ENCODE data around the gene MEI1.

Gene MEI1

DNA sequence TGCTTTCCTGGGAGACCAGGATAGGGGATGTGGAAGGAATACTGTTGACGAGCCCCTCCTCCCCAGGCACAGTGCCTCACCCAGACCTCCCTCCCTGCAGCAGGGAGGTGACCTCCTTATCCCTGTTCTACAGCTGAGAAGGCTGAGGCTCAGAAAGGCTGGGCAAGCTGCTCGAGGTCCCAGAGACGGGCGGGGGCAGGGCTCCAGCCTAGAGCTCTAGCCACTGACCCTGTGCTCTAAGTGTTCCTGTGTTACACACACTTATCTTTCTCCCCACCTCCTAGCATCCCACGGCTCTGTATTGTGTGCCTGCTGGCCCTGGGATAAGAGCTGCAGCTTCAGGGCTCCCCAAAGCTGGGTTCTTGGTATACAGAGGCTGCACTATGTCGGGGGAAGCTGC lies 109.1 kb downstream of the MEI1 start:
- H3K27me3 ChIP-seq = no peaks in the 10 kb centered on the region
- TF ChIP-seq, protein P1, sequence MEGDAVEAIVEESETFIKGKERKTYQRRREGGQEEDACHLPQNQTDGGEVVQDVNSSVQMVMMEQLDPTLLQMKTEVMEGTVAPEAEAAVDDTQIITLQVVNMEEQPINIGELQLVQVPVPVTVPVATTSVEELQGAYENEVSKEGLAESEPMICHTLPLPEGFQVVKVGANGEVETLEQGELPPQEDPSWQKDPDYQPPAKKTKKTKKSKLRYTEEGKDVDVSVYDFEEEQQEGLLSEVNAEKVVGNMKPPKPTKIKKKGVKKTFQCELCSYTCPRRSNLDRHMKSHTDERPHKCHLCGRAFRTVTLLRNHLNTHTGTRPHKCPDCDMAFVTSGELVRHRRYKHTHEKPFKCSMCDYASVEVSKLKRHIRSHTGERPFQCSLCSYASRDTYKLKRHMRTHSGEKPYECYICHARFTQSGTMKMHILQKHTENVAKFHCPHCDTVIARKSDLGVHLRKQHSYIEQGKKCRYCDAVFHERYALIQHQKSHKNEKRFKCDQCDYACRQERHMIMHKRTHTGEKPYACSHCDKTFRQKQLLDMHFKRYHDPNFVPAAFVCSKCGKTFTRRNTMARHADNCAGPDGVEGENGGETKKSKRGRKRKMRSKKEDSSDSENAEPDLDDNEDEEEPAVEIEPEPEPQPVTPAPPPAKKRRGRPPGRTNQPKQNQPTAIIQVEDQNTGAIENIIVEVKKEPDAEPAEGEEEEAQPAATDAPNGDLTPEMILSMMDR (IDR thresholded peaks at IDR 0.05) = no peak
- H3K4me3 ChIP-seq (ENCODE audit: low read depth in 1 of 2, low read length in 1 of 2) = no peak overlapping the region
- H3K27ac ChIP-seq = no peak overlapping the region
- H3K9me3 ChIP-seq = no peaks in the 10 kb centered on the region
- peaks cover 29% of the 10 kb centered on the region for H3K36me3 ChIP-seq
- no peaks in the 10 kb centered on the region for H3K4me1 ChIP-seq (ENCODE audit: control insufficient read depth in 1 of 2, insufficient read depth in 1 of 2, low read depth in 1 of 2, low read length in 1 of 2)

DNA sequence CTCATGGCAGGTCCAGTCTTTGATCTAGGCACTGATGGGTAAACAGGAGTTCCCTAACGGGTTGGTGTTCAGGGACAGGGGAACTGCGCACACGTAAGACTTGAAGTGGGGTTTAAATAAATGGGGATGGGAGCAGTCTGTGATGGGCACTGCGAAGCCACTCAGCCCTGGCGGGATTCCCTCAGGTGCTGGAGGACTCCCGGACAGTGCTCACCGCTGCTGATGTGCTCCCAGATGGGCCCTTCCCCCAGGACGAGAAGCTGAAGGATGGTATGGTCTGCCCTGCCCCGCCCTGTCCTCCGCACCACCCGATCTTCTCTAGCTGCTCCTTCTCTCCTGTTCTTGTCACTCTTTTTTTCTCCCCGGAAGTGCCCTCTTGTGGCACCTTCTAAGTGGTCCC lies 110.7 kb downstream of the MEI1 start:
- Histone ChIP-seq H3K4me3 (ENCODE audit: low read depth in 1 of 2, low read length in 1 of 2) (no peak overlapping the region), H3K9me3 (no peaks in the 10 kb centered on the region), H3K4me1 (ENCODE audit: control insufficient read depth in 1 of 2, insufficient read depth in 1 of 2, low read depth in 1 of 2, low read length in 1 of 2) (no peaks in the 10 kb centered on the region), H3K36me3 (peaks cover 40% of the 10 kb centered on the region), H3K27ac (no peak overlapping the region), H3K27me3 (no peaks in the 10 kb centered on the region)
- TF ChIP-seq, protein P1 (IDR thresholded peaks at IDR 0.05) = no peak

DNA sequence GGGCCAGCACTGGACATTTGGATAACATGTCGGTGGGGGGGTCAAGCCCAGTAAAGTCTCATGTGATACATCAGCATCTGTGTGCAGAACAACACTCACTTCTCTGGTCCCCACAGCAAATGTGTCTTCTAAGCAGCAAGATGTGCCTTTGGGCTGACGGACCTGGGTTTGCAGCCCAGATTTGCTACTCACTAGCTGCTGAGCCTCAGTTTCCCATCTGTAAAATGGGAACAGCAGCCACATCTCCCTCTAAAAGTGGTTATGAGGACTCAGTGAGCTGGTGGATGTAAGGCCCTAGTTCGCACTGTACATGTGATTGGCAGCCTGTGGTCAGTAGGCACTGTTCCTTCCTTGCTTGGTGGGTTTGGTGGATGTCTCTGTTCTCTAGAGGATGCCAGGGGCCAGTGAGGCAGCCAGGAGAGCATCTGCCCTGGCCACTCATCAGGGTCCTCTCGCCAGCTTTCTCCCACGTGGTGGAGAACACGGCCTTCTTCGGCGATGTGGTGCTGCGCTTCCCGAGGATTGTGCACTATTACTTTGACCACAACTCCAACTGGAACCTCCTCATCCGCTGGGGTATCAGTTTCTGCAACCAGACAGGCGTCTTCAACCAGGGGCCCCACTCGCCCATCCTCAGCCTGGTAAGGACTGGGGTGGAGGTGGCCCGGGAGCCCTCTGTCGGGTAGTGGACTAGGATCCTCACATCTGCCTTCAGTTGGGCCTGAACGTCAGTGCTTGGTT lies 113.7 kb downstream of the MEI1 start:
- H3K36me3 ChIP-seq = peaks cover 55% of the 10 kb centered on the region
- H3K27ac ChIP-seq = no peak overlapping the region
- H3K9me3 ChIP-seq = no peaks in the 10 kb centered on the region
- H3K4me1 ChIP-seq (ENCODE audit: control insufficient read depth in 1 of 2, insufficient read depth in 1 of 2, low read depth in 1 of 2, low read length in 1 of 2) = no peaks in the 10 kb centered on the region
- TF ChIP-seq, protein P1 (IDR thresholded peaks at IDR 0.05) = no peak
- H3K27me3 ChIP-seq = no peaks in the 10 kb centered on the region
- no peak overlapping the region for H3K4me3 ChIP-seq (ENCODE audit: low read depth in 1 of 2, low read length in 1 of 2)

DNA sequence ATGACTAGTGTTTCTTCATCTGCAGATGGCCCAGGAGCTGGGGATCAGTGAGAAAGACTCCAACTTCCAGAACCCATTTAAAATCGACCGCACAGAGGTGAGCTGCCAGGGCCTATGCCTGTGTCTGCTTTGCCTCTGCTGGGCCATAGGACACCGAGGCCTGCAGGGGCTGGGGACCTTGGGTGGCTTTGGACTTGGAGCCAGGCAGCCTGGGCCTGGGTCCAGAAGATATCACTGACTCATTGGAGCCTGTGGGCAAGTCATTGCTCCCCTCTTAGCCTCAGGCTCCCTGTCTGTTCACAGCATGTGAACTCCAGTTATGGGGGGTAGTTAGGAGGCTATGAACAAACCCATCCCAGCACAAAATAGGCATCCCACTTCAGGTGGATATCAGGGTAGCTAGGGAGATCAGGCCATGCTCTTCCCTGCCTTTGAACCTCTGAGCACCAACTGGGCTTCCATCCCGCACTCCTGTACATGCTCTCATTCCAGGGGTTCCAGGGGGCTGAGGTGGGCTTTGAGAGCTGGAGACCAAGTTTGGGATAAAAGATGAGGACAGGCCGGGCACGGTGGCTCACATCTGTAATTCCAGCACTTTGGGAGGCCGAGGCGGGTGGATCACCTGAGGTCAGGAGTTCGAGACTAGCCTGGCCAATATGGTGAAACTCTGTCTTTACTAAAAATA lies 114.6 kb downstream of the MEI1 start:
- Histone ChIP-seq H3K4me3 (ENCODE audit: low read depth in 1 of 2, low read length in 1 of 2) (no peak overlapping the region), H3K27ac (no peak overlapping the region), H3K9me3 (no peaks in the 10 kb centered on the region), H3K27me3 (no peaks in the 10 kb centered on the region), H3K36me3 (peaks cover 58% of the 10 kb centered on the region), H3K4me1 (ENCODE audit: control insufficient read depth in 1 of 2, insufficient read depth in 1 of 2, low read depth in 1 of 2, low read length in 1 of 2) (no peaks in the 10 kb centered on the region)
- TF ChIP-seq, protein P1 (IDR thresholded peaks at IDR 0.05) = no peak

DNA sequence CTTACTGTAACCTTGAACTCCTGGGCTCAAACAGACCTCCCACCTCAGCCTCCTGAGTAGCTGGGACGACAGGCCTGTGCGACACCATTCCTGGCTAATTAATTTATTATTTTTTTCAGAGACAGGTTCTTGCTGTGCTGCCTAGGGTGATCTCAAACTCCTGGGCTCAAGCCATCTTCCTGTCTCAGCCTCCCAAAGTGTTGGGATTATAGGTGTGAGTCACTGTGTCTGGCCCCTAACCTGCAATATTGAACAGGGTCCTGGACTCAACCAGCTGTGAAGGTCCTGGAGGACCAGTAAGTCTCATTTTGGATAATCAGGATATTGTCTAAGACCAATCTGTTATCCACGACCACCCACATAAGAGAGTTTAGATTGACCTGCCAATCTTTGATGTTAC lies 116.4 kb downstream of the MEI1 start:
- no peaks in the 10 kb centered on the region for H3K27me3 ChIP-seq
- no peaks in the 10 kb centered on the region for H3K4me1 ChIP-seq (ENCODE audit: control insufficient read depth in 1 of 2, insufficient read depth in 1 of 2, low read depth in 1 of 2, low read length in 1 of 2)
- peaks cover 60% of the 10 kb centered on the region for H3K36me3 ChIP-seq
- H3K4me3 ChIP-seq (ENCODE audit: low read depth in 1 of 2, low read length in 1 of 2) = no peak overlapping the region
- H3K27ac ChIP-seq = no peak overlapping the region
- TF ChIP-seq, protein P1 (IDR thresholded peaks at IDR 0.05) = no peak
- no peaks in the 10 kb centered on the region for H3K9me3 ChIP-seq

Measured in neutrophil (primary cell).